ENCODE data around the gene GMPR2. TPM values are rescaled to one million over a fixed set of nuclear protein-coding genes. Genes with fewer than 3 reads are reported as not detected.

GMPR2 gene
- total RNA-seq, 4 donors from 2014 or later: 68.8 to 237 (median 110) TPM

GRCh38 chr14:24249230-24250021 lies 16.7 kb downstream of the GMPR2 start:
- Histone ChIP-seq H3K4me1 (no peaks in the 10 kb centered on the region), H3K27me3 (no peaks in the 10 kb centered on the region), H3K27ac (no peak overlapping the region), H3K9me3 (no peaks in the 10 kb centered on the region), H3K4me3 (replicated peaks in 1 of 3) (no peak overlapping the region), H3K36me3 (no peaks in the 10 kb centered on the region)
- intact Hi-C loops (cut with DNase I): no loop called here
- WGBS, 2 donors: 72 to 88% methylated on average over 9 to 10 of the region's 13 CpGs
- TF ChIP-seq POLR2A (IDR thresholded peaks at IDR 0.05) (no peak), CTCF (IDR thresholded peaks at IDR 0.05) (no peak)
- DNase-seq: no peak

- Histone ChIP-seq H3K36me3 (no peaks in the 10 kb centered on the region), H3K4me1 (no peaks in the 10 kb centered on the region), H3K4me3 (replicated peaks in 1 of 3) (no peak overlapping the region), H3K27ac (no peak overlapping the region), H3K9me3 (no peaks in the 10 kb centered on the region), H3K27me3 (no peaks in the 10 kb centered on the region)
- no peak for DNase-seq
- intact Hi-C loops (cut with DNase I): no loop called here
- TF ChIP-seq CTCF (IDR thresholded peaks at IDR 0.05): no peak
- no peak for TF ChIP-seq POLR2A (IDR thresholded peaks at IDR 0.05)
- WGBS, 2 donors: 62 to 72% methylated on average over 4 of the region's 4 CpGs
These were observed 17.6 kb downstream of the GMPR2 start for GRCh38 chr14:24250354-24250753.

GRCh38 chr14:24251880-24252288 lies 19.2 kb downstream of the GMPR2 start:
- H3K36me3 ChIP-seq: no peaks in the 10 kb centered on the region
- no peak for DNase-seq
- no peak overlapping the region for H3K4me3 ChIP-seq (replicated peaks in 1 of 3)
- no peaks in the 10 kb centered on the region for H3K4me1 ChIP-seq
- WGBS, 2 donors: 73 to 90% methylated on average over 1 of the region's 1 CpG
- H3K27ac ChIP-seq: no peak overlapping the region
- H3K9me3 ChIP-seq: no peaks in the 10 kb centered on the region
- no peaks in the 10 kb centered on the region for H3K27me3 ChIP-seq
- no peak for TF ChIP-seq POLR2A (IDR thresholded peaks at IDR 0.05)
- TF ChIP-seq CTCF (IDR thresholded peaks at IDR 0.05): no peak
- intact Hi-C loops (cut with DNase I): no loop called here

GRCh38 chr14:24252289-24253124 lies 19.8 kb downstream of the GMPR2 start:
- no peaks in the 10 kb centered on the region for H3K4me1 ChIP-seq
- no peak overlapping the region for H3K27ac ChIP-seq
- DNase-seq: no peak
- H3K9me3 ChIP-seq: no peaks in the 10 kb centered on the region
- WGBS, 2 donors: 78 to 81% methylated on average over 9 to 11 of the region's 11 CpGs
- no peak overlapping the region for H3K4me3 ChIP-seq (replicated peaks in 1 of 3)
- no peaks in the 10 kb centered on the region for H3K27me3 ChIP-seq
- intact Hi-C loops (cut with DNase I): no loop called here
- TF ChIP-seq POLR2A (IDR thresholded peaks at IDR 0.05) (no peak), CTCF (IDR thresholded peaks at IDR 0.05) (no peak)
- H3K36me3 ChIP-seq: no peaks in the 10 kb centered on the region

- no peaks in the 10 kb centered on the region for H3K27me3 ChIP-seq
- H3K4me1 ChIP-seq: peaks cover 4% of the 10 kb centered on the region in 2 donors
- no peak for DNase-seq
- no peaks in the 10 kb centered on the region for H3K36me3 ChIP-seq
- no peak for TF ChIP-seq POLR2A (IDR thresholded peaks at IDR 0.05)
- H3K4me3 ChIP-seq (replicated peaks in 1 of 3): no peak overlapping the region
- intact Hi-C loops (cut with DNase I): no loop called here
- 92% methylated on average over 7 of the region's 7 CpGs for WGBS, 2 donors
- H3K9me3 ChIP-seq: no peaks in the 10 kb centered on the region
- H3K27ac ChIP-seq: no peak overlapping the region
These were observed 21.2 kb downstream of the GMPR2 start for GRCh38 chr14:24253936-24254335.

All from thyroid gland (tissue), 4 donors.